ENCODE data around the gene ASIC5. TPM values are rescaled to one million over a fixed set of nuclear protein-coding genes. Genes with fewer than 3 reads are reported as not detected.

Gene ASIC5
- total and polyA plus RNA-seq, 10 donors = not detected

DNA sequence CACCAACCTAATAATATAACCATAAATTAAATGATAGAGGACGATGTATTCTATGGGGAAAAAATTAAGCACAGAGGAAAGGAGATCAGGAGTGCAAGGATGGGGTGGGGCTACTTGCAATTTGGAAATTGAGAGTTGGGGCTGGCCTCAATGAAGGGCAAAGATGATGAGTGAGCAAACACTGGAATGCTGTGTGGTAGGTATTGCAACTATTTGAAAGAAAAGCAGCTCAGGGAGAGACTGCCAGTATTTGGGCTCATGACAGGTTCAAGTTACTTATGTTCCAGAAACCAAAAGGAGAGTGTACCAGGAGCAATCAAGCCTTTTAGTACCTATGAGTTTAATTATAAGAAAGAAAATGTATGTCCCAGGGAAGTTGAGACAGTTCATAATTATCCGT is 47.4 kb downstream of the ASIC5 start:
- 84 to 96% (median 85%) methylated on average over 2 of the region's 2 CpGs for WGBS, 5 donors
- H3K27ac ChIP-seq = no peak overlapping the region
- no peaks in the 10 kb centered on the region for H3K27me3 ChIP-seq (replicated peaks in 1 of 7)
- H3K4me1 ChIP-seq = no peaks in the 10 kb centered on the region
- intact Hi-C loops (cut with DNase I; ENCODE audit: low total_unique reads) = no loop called here
- H3K9me3 ChIP-seq = no peaks in the 10 kb centered on the region
- H3K36me3 ChIP-seq = no peaks in the 10 kb centered on the region
- TF ChIP-seq POLR2A (IDR thresholded peaks at IDR 0.05) (no peak), POLR2AphosphoS5 (IDR thresholded peaks at IDR 0.05) (no peak)
- TF ChIP-seq, protein P1, sequence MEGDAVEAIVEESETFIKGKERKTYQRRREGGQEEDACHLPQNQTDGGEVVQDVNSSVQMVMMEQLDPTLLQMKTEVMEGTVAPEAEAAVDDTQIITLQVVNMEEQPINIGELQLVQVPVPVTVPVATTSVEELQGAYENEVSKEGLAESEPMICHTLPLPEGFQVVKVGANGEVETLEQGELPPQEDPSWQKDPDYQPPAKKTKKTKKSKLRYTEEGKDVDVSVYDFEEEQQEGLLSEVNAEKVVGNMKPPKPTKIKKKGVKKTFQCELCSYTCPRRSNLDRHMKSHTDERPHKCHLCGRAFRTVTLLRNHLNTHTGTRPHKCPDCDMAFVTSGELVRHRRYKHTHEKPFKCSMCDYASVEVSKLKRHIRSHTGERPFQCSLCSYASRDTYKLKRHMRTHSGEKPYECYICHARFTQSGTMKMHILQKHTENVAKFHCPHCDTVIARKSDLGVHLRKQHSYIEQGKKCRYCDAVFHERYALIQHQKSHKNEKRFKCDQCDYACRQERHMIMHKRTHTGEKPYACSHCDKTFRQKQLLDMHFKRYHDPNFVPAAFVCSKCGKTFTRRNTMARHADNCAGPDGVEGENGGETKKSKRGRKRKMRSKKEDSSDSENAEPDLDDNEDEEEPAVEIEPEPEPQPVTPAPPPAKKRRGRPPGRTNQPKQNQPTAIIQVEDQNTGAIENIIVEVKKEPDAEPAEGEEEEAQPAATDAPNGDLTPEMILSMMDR (IDR thresholded peaks at IDR 0.05 in 8 of 11, conservative IDR thresholded peaks at IDR 0.05 in 3 of 11) = no peak
- H3K4me3 ChIP-seq = no peak overlapping the region
- no peak for DNase-seq

DNA sequence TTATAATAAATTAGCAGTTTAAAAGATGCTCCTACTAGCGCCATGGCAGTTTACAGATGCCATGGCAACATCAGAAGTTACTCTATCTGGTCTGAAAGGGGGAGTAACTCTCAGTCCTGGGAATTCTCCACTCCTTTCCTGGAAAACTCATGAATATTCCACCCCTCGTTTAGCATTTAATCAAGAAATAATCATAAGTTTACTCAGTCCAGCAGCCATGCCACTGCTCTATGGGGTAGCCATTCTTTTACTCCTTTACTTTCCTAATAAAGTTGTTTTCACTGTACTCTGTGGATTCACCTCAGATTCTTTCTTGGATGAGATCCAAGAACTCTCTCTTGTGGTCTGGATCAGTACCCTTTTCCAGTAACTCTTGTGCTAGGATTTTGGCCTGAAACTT is 55.0 kb downstream of the ASIC5 start:
- H3K9me3 ChIP-seq = no peaks in the 10 kb centered on the region
- intact Hi-C loops (cut with DNase I; ENCODE audit: low total_unique reads) = no loop called here
- WGBS, 5 donors = 81 to 91% (median 90%) methylated on average over 2 of the region's 2 CpGs
- TF ChIP-seq, protein P1 (IDR thresholded peaks at IDR 0.05 in 8 of 11, conservative IDR thresholded peaks at IDR 0.05 in 3 of 11) = no peak
- TF ChIP-seq POLR2A (IDR thresholded peaks at IDR 0.05) (no peak), POLR2AphosphoS5 (IDR thresholded peaks at IDR 0.05) (no peak)
- H3K4me3 ChIP-seq = no peak overlapping the region
- H3K36me3 ChIP-seq = no peaks in the 10 kb centered on the region
- no peaks in the 10 kb centered on the region for H3K27me3 ChIP-seq (replicated peaks in 1 of 7)
- DNase-seq = no peak
- no peak overlapping the region for H3K27ac ChIP-seq
- H3K4me1 ChIP-seq = peaks cover 0 to 5% (median 0%) of the 10 kb centered on the region in 6 donors

DNA sequence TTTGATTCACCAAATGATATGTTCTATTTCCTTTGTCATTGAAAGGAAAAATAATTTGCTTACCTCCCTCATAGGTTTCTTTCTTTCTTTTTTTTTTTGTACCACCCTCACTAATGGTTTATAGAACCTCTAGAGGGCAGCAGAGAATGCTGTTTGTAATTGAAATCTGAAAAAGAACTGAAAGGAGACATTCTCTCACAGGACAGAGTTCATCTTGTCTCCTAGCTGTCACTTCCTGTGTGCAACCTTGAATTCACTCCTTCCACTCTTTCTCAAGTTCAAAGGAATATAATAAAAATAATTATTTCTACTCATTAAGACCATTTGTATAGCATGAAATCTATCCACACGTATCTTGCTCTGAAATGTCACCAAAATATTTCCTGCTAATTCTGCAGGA is 56.2 kb downstream of the ASIC5 start:
- intact Hi-C loops (cut with DNase I; ENCODE audit: low total_unique reads) = no loop called here
- 66 to 80% (median 67%) methylated on average over 1 of the region's 1 CpG for WGBS, 5 donors
- Histone ChIP-seq H3K9me3 (no peaks in the 10 kb centered on the region), H3K36me3 (no peaks in the 10 kb centered on the region), H3K27me3 (replicated peaks in 1 of 7) (no peaks in the 10 kb centered on the region), H3K4me1 (peaks cover 0 to 5% (median 0%) of the 10 kb centered on the region in 6 donors), H3K27ac (peak overlapping the region in 1 of 8 donors; percentile 5), H3K4me3 (no peak overlapping the region)
- TF ChIP-seq, protein P1 (IDR thresholded peaks at IDR 0.05 in 8 of 11, conservative IDR thresholded peaks at IDR 0.05 in 3 of 11) = peak in 10 of 11 experiments; percentile 26 to 79 (median 62)
- TF ChIP-seq POLR2A (IDR thresholded peaks at IDR 0.05) = no peak
- DNase-seq = no peak

DNA sequence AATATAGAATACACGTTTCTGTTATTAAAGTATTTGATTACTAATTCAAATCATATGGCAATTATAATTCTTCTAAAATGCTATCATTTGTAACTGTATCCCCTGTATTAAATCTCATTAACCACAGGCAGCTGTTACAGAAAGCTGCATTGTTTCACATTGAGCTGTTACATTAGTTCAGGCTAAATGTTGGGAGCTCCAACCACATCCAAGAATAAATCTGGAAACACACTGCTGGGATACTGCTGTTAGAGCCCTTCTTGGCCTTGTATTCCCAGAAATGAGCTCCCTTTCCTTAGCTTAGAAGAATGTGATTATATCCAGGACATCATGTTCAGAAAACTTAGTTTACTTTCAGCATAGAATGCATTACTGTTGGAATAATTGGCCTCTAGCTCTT is 59.1 kb downstream of the ASIC5 start:
- H3K27me3 ChIP-seq (replicated peaks in 1 of 7) = no peaks in the 10 kb centered on the region
- no peaks in the 10 kb centered on the region for H3K9me3 ChIP-seq
- peaks cover 0 to 5% (median 0%) of the 10 kb centered on the region in 6 donors for H3K4me1 ChIP-seq
- WGBS, 5 donors = 36 to 72% (median 46%) methylated on average over 1 of the region's 1 CpG
- TF ChIP-seq POLR2AphosphoS5 (IDR thresholded peaks at IDR 0.05) (no peak), POLR2A (IDR thresholded peaks at IDR 0.05) (no peak)
- TF ChIP-seq, protein P1 (IDR thresholded peaks at IDR 0.05 in 8 of 11, conservative IDR thresholded peaks at IDR 0.05 in 3 of 11) = no peak
- no peak overlapping the region for H3K27ac ChIP-seq
- intact Hi-C loops (cut with DNase I; ENCODE audit: low total_unique reads) = no loop called here
- H3K4me3 ChIP-seq = no peak overlapping the region
- H3K36me3 ChIP-seq = no peaks in the 10 kb centered on the region
- DNase-seq = no peak
